Activated effector memory CD4-positive, alpha-beta T cell treated with Interleukin-2 at 50 U/mL for 16 hours (primary cell): ENCODE measurements around the gene FREY1.

Source experiments
- DNase-seq: peaks from one replicate; pipeline ENCODE4 v3.0.0-alpha.2; 2020

Gene FREY1

DNA sequence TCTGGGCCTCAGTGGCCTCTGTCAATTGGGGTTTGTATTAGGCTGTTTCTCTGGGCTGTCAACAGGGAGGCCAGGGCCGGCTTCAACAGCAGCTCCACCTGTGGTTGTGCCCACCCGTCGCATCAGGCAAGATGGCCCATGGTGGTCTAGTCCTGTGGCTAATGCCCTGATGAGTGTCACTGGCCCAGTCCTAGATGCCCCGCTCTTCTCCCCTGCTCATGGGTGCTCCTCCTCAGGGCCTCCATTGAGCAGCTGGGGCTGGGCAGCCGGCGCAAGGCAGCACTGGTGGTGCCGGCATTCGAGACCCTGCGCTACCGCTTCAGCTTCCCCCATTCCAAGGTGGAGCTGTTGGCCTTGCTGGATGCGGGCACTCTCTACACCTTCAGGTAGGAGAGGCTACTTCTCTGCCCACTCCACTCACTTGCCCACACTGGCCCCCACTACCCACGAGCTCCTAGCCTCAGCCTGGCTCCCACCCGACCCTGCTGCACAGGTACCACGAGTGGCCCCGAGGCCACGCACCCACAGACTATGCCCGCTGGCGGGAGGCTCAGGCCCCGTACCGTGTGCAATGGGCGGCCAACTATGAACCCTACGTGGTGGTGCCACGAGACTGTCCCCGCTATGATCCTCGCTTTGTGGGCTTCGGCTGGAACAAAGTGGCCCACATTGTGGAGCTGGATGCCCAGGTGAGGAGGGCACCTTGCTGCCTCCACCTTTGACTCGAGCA is 20.8 kb upstream of the FREY1 start:
- DNase-seq, result no peak

DNA sequence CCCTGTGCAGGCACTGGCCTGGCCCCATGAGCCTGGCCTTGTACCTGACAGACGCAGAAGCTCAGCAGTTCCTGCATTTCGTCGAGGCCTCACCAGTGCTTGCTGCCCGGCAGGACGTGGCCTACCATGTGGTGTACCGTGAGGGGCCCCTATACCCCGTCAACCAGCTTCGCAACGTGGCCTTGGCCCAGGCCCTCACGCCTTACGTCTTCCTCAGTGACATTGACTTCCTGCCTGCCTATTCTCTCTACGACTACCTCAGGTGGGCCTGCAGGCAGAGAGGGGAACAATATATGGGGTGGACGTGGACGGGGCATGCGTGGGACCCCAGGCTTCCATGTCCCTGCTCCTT is 20.2 kb upstream of the FREY1 start:
- no peak for DNase-seq

DNA sequence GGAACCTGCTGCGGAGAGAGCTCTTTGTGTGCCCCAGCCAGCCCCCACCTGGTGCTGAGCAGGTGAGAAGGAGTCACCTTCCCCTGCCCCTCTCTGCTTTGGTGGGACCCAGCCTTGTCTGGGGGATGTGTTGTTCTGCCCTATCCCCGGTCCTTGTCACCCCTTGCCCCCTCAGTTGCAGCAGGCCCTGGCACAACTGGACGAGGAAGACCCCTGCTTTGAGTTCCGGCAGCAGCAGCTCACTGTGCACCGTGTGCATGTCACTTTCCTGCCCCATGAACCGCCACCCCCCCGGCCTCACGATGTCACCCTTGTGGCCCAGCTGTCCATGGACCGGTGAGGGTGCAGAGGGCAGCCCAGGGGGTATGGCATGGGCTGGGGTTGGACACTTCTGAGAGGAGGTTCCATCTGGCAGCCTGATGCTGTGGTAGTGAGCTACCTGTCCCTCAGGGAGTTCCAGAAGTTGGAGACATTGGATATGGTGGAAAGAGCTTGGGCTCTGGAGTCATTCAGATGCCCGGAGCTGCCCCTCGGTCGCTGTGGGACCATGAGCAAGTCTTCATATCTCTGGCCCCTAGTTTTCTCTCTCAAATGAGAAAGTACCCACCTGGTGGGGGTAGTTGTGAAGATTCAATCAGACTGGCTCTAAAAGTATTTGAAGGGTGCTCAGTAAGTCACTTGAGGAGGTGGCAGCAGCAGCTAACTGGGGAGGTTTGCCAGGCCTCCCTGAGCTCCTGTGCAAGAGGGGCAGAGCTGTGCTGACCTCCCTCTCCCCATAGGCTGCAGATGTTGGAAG is 19.7 kb upstream of the FREY1 start:
- no peak for DNase-seq

DNA sequence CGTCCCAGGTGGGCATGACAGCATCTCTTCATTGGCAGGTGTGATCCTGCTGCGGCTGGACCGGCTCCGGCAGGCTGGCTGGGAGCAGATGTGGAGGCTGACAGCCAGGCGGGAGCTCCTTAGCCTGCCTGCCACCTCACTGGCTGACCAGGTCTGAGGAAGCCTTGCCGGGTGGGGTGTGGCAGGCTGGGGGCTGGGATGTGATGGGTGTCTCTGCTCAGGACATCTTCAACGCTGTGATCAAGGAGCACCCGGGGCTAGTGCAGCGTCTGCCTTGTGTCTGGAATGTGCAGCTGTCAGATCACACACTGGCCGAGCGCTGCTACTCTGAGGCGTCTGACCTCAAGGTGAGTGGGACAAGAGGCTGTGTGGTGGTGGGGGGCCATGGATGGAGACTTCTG is 18.9 kb upstream of the FREY1 start:
- DNase-seq, result no peak

DNA sequence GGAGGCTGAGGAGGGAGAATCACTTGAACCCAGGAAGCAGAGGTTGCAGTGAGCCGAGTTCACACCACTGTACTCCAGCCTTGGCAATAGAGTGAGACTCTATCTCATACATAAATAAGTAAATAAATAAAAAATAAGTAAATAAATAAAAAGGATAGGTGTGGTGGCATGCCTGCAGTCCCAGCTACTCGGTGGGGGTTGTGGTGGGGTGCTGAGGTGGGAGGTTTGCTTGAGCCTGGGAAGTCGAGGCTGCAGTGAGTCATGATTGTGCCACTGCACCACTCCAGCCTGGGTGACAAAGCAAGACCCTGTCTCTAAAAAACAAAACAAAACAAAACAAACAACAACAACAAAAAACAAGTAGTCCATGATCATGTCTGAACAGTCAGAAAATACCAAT is 18.5 kb upstream of the FREY1 start:
- DNase-seq, result no peak

DNA sequence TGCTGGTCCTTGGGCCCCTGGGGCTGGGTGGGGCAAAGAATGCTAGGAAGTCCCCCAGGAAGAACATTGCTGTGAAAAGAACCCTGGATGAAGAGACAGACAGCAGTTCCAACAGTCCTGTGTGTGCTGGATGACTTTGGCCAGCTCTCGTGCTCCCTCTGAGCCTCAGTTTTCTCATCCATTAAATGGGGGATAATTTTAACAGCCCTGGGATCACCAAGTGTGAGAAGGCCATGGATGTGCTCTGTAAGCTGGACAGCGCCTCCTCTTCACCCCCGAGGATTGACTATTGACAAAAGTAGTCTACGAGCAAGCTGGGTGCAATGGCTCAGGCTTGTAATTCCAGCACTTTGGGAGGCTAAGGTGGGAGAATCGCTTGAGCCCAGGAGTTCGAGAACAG is 17.9 kb upstream of the FREY1 start:
- no peak for DNase-seq

DNA sequence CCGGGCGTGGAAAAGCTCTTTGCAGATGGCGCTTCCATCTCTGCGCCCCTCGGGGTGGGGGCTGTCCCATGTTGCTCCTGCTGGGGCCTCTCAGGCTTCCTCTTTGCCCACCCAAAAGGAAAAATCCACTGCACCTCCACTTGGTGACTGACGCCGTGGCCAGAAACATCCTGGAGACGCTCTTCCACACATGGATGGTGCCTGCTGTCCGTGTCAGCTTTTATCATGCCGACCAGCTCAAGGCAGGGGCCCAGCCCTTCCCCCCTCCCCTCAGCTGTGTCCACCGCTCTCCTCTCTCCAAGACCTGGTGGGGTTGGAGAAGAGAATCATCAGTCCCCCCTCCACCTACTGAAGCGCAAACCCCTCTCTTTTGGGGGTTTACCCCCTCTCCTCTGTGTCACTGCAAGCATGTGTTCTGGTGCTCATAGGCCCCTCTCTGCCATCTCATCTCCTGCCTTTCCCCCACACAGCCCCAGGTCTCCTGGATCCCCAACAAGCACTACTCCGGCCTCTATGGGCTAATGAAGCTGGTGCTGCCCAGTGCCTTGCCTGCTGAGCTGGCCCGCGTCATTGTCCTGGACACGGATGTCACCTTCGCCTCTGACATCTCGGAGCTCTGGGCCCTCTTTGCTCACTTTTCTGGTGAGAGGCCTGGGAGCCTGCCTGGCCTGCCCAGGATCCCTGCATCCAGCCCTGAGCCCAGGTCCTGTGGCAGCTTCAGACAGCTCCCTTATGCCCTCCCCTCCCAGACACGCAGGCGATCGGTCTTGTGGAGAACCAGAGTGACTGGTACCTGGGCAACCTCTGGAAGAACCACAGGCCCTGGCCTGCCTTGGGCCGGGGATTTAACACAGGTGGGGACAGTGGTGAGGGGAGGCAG is 17.2 kb upstream of the FREY1 start:
- DNase-seq, result no peak

DNA sequence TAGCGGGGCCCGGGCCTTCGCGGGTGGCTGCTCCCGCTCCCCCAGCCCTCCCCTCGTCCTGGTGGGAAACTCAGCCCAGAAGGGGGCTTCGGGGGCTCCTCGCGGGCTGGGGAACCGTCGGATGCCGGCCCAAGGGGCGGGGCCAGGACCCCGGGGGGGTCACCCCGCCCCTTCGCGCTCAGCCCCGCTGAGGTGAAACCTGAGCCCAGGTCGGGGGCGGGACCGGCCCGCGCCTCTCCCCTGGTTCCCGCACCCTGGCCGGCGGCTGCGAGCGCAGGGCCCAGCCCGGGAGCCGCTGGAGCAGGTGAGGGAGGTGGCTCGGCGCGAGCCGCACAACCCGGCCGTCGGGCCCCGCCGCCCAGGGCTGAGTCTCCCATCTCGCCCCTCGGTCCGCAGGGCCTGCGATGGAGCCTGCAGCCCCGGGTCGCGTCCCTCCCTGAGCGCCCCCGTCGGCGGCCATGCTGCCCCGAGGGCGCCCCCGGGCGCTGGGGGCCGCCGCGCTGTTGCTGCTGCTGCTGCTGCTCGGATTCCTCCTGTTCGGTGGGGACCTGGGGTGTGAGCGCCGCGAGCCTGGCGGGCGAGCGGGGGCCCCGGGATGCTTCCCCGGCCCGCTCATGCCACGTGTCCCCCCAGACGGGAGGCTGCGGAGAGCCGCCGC is 15.5 kb upstream of the FREY1 start, which contains the start of gene LARGE2:
Gene LARGE2, plus strand, starts transcription at position 232 of the 658 bp plus-strand sequence. Its CDS starts 227 bp downstream, at position 459.
- DNase-seq, result no peak

DNA sequence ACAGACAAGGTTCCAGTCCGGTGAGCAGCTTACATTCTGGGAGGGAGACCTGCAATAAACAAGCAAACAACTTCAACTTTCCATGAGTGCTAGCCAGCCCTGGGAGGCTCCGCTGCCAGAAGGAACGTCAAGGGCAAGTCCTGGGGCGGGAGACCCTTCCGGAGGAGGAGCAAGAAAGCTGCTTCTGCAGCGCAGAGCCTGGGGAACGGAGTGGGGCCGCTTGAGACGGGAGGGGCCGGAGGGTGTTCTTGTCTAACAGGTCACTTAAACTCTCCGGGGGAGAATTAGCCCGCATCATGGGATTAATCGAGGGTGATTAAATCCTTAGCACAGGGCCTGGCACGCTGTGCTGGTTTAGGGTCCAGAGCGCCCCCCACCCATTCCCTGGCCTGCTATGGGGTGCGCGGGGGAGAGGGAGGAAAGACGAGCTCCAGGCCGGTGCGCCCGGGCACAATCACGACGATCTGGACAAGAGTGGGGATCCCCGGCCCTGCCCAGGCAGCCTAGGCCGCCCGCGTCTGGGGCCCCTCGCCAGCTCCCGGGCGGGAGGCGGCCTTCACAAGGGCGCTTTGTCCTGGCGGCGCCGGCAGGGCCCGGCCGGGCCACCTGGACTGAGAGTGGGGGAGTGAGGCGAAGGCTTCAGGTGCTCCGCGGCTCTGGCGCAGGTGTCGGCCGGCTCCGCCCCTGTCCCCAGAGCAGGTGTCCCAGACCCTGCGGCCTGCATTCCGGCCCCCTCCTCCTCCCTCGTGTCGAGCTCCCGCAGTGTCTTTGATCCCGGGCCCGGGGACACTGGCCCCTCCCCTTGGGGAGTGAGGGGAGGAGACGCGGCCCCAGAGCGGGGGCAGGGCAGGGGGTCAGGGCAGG is 14.7 kb upstream of the FREY1 start:
- no peak for DNase-seq

DNA sequence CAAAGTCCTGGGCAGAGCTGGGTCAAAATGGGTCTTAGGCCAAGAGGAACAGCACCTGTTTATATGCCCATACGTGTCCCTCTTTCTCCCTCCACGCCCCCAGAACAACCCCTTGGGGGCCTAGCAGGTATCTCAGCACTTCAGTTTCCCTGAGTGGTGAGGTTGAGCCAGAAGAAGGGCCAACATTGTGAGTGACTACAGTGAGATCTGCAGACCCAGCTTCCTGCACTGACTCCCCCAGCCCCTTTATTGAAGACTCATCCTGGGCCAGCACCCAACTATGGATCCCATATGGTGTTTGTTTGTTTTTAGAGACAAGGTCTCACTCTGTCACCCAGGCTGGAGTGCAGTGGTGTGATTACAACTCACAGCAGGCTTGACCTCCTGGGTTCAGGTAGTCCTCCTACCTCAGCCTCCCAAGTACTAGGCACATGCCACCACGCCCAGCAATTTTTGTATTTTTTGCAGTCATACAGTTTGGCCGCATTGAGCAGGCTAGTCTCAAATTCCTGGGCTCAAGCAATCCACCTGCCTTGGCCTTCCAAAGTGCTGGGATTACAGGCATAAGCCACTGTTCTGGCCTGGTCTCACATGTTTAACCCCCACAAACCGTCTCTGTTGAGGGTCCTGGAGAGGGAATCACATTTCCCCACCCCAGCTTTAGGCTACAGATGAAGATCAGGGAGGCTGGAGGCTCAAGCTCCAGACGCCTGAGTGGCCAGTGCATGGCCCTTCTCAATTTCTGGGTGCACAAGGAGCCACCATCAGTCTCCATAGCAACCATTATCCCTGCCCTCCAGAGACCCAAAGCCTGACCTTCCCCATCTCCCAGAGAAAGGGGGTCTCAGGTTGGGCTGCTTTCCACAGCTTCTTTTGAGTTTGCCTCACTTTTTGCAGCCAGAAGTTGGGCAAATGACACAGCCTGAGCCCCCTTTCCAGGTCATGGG is 13.7 kb upstream of the FREY1 start:
- DNase-seq, result no peak

DNA sequence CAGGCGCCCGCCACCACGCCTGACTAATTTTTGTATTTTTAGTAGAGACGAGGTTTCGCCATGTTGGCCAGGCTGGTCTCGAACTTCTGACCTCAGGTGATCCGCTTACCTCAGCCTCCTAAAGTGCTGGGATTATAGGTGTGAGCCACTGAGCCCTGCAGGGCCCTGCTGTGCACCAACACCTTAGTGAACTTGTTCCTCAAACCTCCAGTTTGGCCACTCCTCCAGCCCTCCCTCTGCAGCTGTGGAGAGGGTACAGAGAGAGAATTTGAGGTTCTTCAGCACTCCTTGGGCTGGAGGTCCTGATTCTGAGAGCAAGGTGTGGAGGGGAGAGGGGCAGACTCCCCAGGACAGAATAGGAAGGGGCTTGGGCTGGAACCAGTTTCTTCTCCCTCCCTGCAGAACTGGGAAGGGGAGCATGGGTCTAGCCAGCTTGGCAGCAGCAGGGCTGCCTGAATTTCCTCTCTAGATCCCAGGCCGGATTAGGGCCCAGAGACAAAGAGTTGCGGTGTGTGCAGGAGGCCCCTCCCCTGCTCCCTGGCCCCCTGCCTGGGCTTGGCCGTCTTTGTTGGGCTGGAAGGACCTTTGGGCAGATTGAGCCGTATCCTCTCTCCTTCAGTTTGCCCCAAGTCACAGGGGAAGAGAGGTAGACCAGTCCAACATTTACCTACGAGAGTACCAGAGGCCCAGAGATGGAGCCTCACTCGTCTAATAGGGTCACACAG is 12.9 kb upstream of the FREY1 start:
- no peak for DNase-seq

DNA sequence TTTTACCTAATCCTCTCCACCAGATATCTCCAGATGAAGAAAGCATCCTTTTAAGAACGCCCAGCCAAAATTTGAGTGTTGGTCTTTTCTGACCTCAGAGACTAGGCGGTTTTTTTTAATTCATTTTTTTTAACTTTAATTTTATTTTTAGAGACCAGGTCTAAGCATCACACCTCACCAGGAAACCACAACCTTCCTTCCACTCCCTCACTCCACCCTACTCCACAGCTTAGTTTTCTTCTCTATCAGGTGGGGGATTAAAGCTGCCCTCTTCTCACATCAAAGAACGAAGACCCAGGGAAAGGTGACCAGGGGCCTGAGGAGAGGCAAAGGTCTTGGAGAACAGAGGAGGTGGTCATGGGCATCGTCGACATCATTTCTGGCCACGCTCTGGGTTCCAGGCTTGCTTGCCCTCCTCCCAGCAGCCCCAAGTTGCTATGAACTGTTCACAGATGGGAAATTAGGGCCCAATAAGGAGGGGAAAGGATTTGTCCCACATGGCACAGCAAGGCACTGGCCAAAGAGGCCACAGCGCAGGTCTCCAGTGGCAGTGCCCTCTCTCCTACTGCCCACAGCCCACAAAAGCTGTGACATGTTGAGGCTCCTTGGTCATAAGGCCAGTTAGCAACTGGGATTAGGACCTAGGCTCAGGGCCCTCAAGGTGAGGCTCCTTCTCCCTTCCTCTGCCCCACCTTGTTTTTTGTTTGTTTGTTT is 12.0 kb upstream of the FREY1 start:
- DNase-seq, result no peak

DNA sequence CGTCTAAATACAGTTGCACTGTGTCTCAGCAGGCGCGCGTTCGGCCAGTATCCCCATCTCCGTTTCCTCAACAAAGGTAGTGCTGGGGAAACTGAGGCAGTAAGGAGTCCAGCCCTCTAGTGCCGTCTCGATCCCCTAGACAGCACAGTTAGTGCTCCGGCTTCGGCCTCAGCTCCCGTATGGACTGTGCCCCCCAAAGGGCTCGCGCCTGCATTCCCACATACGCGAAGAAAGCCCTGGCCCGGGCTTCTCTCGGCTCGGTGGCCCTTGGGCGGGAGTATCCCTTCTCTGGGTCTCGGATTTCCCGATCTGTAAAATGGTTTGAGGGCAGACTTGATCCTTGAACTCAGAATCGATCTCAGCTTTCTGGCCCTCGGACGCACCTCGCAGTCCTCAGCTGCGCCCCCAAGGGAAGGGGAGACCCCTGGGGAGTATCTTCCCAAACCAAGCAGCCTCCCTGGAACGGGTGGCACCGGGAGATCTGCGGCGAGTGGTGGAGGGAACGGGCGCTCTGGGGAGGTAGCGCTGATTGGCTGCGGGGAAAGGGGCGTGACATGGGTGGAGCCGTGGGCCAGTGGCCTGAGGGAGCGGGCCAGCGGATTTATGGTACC is 11.4 kb upstream of the FREY1 start:
- peak; percentile 39 for DNase-seq

DNA sequence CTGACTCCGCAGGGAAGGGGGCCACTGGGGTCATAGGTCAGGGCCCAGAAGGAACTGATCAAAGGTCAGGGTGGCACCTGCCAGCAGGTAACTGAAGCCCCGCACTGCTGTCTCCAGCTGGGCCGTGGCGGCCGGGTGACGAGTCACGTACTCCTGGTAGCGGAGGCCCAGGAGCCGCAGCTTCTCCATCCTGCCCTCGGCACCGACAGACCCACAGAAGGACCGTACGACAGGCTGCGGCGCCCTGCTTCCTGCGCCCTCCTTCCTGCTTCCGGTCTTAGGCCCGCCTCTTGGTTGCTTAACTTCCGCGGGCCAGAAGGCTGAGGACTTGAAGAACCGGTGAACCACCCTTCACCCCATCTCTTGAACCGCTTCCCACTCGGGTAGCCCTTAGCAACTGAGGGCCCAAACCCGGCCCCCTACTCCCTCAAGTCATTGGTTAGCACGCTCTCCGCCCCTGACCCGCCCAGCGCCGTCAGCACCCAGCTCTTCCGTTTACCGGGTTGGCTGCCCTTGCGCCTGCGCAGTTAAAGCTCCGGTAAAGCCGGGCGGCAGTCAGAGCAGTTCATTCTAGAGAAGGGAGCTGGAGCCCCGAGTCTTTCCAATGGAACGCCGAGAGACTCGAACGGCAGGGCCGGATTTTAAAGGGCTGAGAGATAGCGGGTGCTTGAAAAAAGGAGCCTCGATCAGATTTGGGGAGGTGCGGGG is 10.7 kb upstream of the FREY1 start, which contains the start of gene PEX16:
Gene PEX16, minus strand, starts transcription at position 255 of the 708 bp plus-strand sequence. Its CDS starts 66 bp downstream, at position 189.
- DNase-seq, result peak; percentile 94

DNA sequence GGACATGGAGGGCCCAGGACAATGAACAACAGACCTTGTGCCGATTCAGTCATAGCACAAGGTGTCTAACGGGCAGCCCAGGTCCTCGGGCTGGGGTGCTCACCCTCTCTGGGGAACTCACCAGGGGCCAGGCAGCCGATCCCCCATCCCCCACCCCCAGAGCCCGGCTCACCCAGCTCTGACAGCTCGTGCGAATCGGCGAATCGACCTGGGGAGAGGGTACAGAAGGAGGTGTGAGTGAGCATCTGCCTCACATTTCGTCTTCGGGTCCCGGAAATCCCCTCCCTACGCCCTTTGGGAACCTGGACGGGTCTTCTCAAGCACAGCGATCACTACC is 10.2 kb upstream of the FREY1 start:
- no peak for DNase-seq

DNA sequence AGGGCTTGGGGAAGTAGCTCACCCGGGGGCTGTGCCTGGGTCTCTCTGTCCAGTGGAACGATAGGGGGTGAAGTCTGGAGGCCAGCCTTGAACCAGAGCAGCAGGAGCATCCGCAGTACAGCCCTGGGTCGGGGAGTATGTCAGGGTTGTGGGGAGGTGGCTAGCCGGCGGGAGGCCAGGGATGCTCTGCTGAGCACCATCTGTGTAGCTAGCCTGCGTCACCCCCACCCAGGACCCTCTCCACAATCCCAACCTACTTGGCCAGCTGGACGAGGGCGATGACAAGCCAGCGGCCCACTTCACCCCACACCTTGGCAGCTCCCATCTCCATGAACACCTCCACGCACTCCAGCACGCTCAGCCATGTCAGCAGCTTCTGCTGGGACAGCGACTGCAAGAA is 8.4 kb upstream of the FREY1 start:
- DNase-seq, result no peak

DNA sequence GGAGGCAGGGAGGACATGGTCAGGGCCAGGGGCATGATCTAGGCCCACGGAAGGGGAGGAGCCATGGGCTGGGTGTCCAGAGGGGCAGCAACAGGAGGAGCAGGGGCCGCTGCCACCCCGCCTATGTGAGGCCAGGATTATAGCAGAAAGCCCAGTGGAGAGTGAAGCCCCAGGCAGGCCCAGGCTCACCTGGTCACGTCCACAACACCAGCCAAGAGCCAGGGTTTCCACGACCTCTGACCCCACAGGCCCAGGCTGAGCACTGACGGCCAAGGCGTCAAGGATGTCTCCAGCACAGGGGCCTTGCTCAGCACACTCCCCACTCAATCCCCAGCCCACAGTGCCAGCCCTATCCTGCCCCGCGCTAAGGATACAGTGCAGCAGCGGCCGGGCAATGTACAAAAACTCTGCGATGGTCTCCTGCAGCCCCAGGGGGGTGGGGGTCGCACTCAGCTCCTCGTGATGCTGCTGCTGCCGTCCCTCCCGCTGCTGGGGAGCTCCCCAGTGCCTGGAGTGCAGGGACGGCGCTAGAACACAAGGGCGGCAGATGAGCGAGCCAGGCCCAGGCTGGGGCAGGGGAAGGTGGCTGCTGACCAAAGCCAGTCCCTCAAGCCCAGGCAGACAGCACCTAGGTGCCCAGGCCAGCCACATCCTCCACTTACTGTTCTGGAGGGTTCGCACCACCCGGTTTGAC is 7.0 kb upstream of the FREY1 start:
- DNase-seq, result no peak

DNA sequence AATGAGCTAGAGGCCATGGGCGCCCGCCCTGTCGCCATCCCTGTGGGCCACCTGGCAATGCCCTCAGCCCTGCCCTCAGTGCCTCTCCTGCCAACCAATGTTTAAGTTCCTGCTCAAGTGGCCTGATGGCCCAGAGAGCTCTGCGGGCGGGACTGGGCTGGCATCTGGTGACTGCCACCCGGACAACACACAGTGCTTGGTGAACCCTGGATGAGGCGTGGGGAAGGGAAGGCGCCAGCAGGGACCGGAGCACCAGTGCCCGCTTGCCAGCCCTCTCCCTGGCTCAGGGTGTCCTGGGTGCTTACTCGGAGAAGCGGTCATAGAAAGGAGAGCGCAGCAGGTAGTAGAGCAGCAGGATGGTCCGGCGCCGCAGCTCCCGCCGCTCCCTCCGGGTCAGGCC is 6.4 kb upstream of the FREY1 start:
- no peak for DNase-seq
